Body of pancreas (tissue), 4 donors: Measurements from ENCODE around the gene GALNT14. TPM values are rescaled to one million over a fixed set of nuclear protein-coding genes. Genes with fewer than 3 reads are reported as not detected.

Experiments used
- ATAC-seq: fragments of 150-250 bp; one replicate; pipeline ENCODE4 v1.9.1; 2016
- DNase-seq, 4 donors: peaks; one replicate each; pipeline ENCODE4 v3.0.0-alpha.2; 2019
- H3K27ac ChIP-seq, 4 donors: fragments of 200-600 bp; sonication (generic); 1 replicate in 3 of 4; 2 replicates in 1 of 4; pipeline versions ENCODE4 v1.5.1 to v1.6.1; 2016 to 2019; ENCODE audit warnings: mild to moderate bottlenecking in 1 of 4, mixed read lengths in 1 of 4, moderate library complexity in 1 of 4
- H3K27me3 ChIP-seq, 2 donors: fragments of 200-600 bp; sonication (generic); one replicate each; pipeline ENCODE4 v1.6.0; 2016; ENCODE audit warnings: mild to moderate bottlenecking in 1 of 2
- H3K36me3 ChIP-seq, 2 donors: fragments of 200-600 bp; sonication (generic); replicated peaks in 1 of 2; 2 replicates each; pipeline ENCODE4 v1.5.1; 2016; ENCODE audit warnings: low read depth in 2 of 2; ENCODE audit not compliant: insufficient read depth in 1 of 2
- H3K4me1 ChIP-seq: fragments of 200-600 bp; sonication (generic); one replicate; pipeline ENCODE4 v1.6.0; 2016
- H3K4me3 ChIP-seq, 2 donors: fragments of 200-600 bp; sonication (generic); 1 replicate in 1 of 2; 2 replicates in 1 of 2; pipeline ENCODE4 v1.5.1; 2016 to 2019
- H3K9me3 ChIP-seq, 3 donors: fragments of 200-600 bp; sonication (generic); 1 replicate in 2 of 3; 2 replicates in 1 of 3; pipeline ENCODE4 v1.5.1; 2016
- CTCF ChIP-seq, 7 experiments: fragments of 450-650 bp in 4 of 7; fragments of 200-600 bp in 3 of 7; sonication (generic) in 3 of 7; IDR thresholded peaks; one replicate each; pipeline ENCODE4 v1.5.1; 2016 to 2019; ENCODE audit warnings: antibody characterized with exemption in 7 of 7
- POLR2A ChIP-seq, 3 donors: fragments of 450-650 bp; IDR thresholded peaks; one replicate each; pipeline ENCODE4 v1.6.1; 2016; ENCODE audit warnings: antibody characterized with exemption in 3 of 3, mild to moderate bottlenecking in 2 of 3
- WGBS, 2 donors: methylation state at CpG; one replicate each; pipeline ENCODE4 v1.1.5; 2017; 5-methylcytosine and 5-hydroxymethylcytosine counted together
- intact Hi-C: fragments of 100-400 bp; cut with DNase I; formaldehyde crosslinking; loops from one replicate; pipeline ENCODE4 v1.15.1; 2023
- total RNA-seq, 2 donors: library from RNA; depleted of rRNA; stranded (reverse); fragments of >200 nt; gene quantifications; one replicate each; pipeline ENCODE4 v1.1.0, GENCODE V29; 2016

The GALNT14 gene
- total RNA-seq, 2 donors from 2014 or later: 2.6 to 6.7 TPM

- H3K4me3 ChIP-seq: no peak overlapping the region
- H3K4me1 ChIP-seq: no peaks in the 10 kb centered on the region
- DNase-seq (no peak), ATAC-seq (no peak)
- TF ChIP-seq POLR2A (IDR thresholded peaks at IDR 0.05): no peak
- TF ChIP-seq CTCF (IDR thresholded peaks at IDR 0.05): no peak
- H3K27ac ChIP-seq: no peak overlapping the region
- intact Hi-C loops: no loop called here
- no peaks in the 10 kb centered on the region for H3K36me3 ChIP-seq
- no peaks in the 10 kb centered on the region for H3K27me3 ChIP-seq
- whole genome bisulfite sequencing, 2 donors: 71 to 73% methylated on average over 10 to 11 of the region's 11 CpGs
- no peaks in the 10 kb centered on the region for H3K9me3 ChIP-seq
Observed at GRCh38 chr2:30994227-30995056, 143.8 kb downstream of the GALNT14 start.

GRCh38 chr2:30992781-30993180 lies 145.5 kb downstream of the GALNT14 start:
- no peaks in the 10 kb centered on the region for H3K27me3 ChIP-seq
- H3K36me3 ChIP-seq: no peaks in the 10 kb centered on the region
- no peak for ATAC-seq
- H3K27ac ChIP-seq: no peak overlapping the region
- no peak overlapping the region for H3K4me3 ChIP-seq
- 84 to 85% methylated on average over 18 of the region's 18 CpGs for WGBS, 2 donors
- no peak for TF ChIP-seq CTCF (IDR thresholded peaks at IDR 0.05)
- no peak for TF ChIP-seq POLR2A (IDR thresholded peaks at IDR 0.05)
- H3K9me3 ChIP-seq: no peaks in the 10 kb centered on the region
- DNase-seq: no peak
- no peaks in the 10 kb centered on the region for H3K4me1 ChIP-seq
- intact Hi-C loops: no loop called here

GRCh38 chr2:30990671-30991070 lies 147.6 kb downstream of the GALNT14 start:
- Histone ChIP-seq H3K4me1 (no peaks in the 10 kb centered on the region), H3K27me3 (no peaks in the 10 kb centered on the region), H3K27ac (no peak overlapping the region), H3K36me3 (no peaks in the 10 kb centered on the region), H3K4me3 (no peak overlapping the region), H3K9me3 (no peaks in the 10 kb centered on the region)
- no peak for ATAC-seq
- no peak for DNase-seq
- TF ChIP-seq POLR2A (IDR thresholded peaks at IDR 0.05): no peak
- no peak for TF ChIP-seq CTCF (IDR thresholded peaks at IDR 0.05)
- intact Hi-C loops: no loop called here
- 70 to 84% methylated on average over 4 of the region's 4 CpGs for WGBS, 2 donors

- no peaks in the 10 kb centered on the region for H3K4me1 ChIP-seq
- intact Hi-C loops: no loop called here
- TF ChIP-seq CTCF (IDR thresholded peaks at IDR 0.05): no peak
- TF ChIP-seq POLR2A (IDR thresholded peaks at IDR 0.05): no peak
- 80 to 87% methylated on average over 1 to 2 of the region's 2 CpGs for WGBS, 2 donors
- no peak overlapping the region for H3K27ac ChIP-seq
- no peak overlapping the region for H3K4me3 ChIP-seq
- H3K27me3 ChIP-seq: no peaks in the 10 kb centered on the region
- no peaks in the 10 kb centered on the region for H3K9me3 ChIP-seq
- DNase-seq (no peak), ATAC-seq (no peak)
- H3K36me3 ChIP-seq: no peaks in the 10 kb centered on the region
Observed at GRCh38 chr2:30990176-30990575, 148.1 kb downstream of the GALNT14 start.

- intact Hi-C loops: no loop called here
- WGBS, 2 donors: 85% methylated on average over 1 of the region's 1 CpG
- no peak for ATAC-seq
Observed at GRCh38 chr2:30989746-30990145, 148.5 kb downstream of the GALNT14 start.

More at GRCh38 chr2:30989746-30990145, 148.5 kb downstream of the GALNT14 start:
- Histone ChIP-seq H3K36me3 (no peaks in the 10 kb centered on the region), H3K27ac (no peak overlapping the region), H3K4me3 (no peak overlapping the region), H3K4me1 (no peaks in the 10 kb centered on the region), H3K9me3 (no peaks in the 10 kb centered on the region), H3K27me3 (no peaks in the 10 kb centered on the region)
- no peak for DNase-seq
- TF ChIP-seq CTCF (IDR thresholded peaks at IDR 0.05): no peak
- no peak for TF ChIP-seq POLR2A (IDR thresholded peaks at IDR 0.05)
